DMS 273 treated with DMSO at 0.1 percent for 48 hours (cell line): ENCODE measurements around the gene EPHA4.
"Not testable (repeated sequence)": the region's sequence is repeated elsewhere in the genome, so short reads cannot be mapped to it uniquely, and the experiment has no call there.

Source experiments
- DNase-seq: peaks from one replicate; lab custom pipeline; 2025; lab: John Stamatoyannopoulos, UW

The EPHA4 gene

DNA sequence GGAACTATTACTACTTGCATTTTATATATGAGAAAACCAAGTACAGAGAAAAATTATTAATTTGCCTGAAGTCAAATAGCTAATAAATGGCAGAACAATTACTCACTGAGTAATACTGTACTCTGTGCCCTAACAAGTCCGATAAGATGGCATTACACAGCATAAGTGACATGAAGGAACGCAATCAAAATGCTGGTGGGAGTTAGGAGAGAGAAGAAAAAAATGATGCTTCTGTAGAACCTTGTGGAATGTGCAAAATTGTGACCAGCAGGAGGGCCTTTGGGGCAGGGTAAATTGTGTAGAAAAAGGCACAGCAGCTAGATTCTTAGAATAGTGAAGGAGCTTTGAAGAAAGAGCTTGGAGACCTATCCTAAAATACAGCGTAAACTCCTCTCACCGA is 32.9 kb downstream of the EPHA4 start:
- no peak for DNase-seq

DNA sequence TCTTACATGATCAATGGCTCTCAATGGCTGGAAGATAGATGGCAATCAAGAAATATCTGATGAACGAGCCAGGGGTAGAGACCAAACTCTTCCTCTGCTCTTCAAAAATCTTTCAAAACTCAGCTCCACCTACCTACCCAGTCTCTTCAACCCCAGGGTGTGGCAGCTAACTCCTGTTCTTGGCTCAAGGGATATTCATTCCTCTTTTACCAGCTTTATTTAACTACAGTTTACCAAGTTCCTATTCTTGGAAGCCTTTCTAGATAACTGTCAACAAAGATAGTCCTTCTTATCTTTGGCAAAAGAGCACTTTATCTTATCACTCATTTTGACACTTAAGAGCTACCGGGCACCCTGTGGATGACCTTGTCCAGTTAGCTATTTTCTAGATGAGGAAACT is 36.3 kb downstream of the EPHA4 start:
- no peak for DNase-seq

DNA sequence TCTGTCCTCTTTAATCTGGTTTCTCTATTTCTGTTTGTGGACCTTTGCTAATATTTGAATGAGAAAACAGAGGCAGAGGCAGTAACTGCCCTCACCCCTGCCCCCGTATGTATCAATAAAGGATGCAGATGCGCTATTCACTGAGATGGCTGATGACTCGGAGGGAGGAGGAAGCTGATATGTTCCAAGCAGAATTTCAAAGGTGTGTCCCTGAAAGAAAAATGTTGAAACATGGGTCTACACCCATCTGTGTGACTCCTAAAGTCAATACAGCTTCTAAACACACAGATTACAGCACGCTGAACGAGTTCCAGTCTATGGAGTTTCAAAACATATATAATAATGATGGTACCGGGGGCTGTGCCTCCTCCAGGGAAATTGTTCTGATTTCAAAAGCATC is 38.8 kb downstream of the EPHA4 start:
- DNase-seq = no peak

DNA sequence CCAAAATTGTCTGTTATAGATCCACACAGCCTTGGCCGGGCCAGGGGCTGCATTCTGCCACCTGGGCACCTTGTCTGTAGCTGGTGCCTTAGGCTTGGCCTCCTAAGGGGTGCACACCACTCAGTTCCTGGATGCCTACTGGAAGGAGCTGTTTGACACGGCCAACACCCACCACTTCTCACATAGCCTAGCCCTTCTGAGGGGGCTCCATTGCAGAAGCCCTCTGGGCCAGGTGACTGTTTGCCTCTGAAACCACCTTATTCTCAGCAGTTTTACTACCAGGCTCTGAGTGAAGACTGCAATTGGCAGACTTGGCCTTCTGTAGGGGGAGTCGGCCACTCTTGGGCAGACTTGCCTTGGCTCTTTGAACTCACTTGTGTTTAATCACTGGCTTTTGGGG is 39.5 kb downstream of the EPHA4 start:
- no peak for DNase-seq

DNA sequence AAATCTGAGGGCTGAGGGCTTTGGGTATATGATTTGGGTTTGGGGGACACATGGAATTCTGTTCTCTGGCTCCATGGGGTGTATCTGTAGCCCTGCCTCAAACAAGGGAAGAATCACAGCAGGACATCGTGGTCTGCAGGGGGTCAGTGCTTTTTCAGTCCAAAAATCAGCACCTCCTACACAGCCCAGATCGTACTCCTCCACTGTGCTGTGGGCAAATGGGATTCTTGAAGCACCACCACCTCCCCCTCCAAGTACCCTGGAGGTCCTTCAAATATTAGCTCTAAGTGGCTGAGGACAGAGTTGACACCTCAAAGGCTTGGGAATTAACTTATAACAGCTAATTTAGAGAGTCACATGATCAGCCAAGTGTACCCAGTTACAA is 41.5 kb downstream of the EPHA4 start:
- DNase-seq = no peak

DNA sequence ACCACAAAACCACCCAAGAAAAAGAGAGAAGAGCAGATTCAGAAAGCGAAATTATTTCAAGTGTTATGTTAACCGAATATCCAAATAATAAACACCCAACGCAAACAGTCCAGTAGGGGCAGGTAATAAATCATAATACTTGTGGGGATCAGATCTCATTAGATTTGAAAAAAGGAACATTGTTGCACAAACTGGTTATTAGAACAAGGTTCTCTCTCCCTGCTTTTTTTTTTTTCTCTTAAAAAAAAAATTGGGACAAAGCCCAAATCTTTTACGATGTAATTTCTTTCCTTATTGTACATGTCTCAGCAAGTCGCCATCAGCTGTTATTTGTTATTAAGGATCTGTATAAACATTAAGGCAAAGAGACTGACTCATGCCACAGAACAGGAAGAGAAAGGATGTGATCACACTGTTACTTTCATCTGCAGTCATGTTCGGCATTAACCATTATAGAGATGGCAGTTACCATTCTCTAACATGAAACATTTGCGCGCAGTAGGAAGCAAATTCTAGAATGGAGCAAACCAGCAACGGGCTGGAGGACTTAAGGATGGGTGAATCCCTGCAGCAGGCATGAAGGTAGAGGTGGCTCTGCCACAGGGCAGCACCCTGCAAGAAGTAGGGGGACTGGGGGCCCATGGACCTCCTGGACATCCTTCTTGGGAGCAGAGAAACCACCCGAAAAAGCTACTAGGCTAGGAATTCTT is 42.0 kb downstream of the EPHA4 start:
- DNase-seq = peak; percentile 21

DNA sequence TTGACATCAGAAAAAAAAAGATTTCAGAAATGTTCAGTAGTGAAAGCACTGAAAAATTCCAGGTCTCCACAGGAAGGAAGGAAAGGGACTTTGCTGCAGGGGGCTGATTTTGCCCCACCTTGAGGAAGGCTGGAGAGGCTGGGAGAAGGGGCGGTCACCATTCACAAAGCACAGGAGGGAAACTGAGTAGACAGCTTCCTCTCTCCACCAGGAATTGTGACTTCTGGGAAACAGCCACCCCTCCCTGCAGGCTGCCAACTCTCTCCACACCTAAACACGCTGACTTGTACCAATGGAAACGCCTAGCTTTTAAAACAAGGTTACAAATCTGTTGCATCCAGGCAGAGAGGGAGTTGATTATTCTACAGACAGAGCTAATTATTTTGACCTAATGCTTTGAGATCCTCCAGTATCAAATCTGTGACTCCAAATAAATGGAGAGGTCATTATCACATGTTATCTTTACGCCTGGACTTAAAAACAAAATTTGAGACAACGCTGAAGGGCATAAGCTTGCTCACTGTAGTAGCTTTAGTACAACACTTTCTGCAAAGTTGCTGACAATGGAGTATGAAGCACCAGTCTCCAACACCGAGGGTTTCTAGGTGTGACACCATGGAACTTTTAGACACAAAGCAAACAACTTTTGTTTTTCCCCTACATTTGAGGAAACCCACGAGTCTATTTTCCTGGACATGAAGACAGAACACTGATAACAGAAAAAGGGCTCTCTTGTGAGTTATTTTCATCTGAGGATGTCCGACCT is 42.7 kb downstream of the EPHA4 start:
- no peak for DNase-seq

DNA sequence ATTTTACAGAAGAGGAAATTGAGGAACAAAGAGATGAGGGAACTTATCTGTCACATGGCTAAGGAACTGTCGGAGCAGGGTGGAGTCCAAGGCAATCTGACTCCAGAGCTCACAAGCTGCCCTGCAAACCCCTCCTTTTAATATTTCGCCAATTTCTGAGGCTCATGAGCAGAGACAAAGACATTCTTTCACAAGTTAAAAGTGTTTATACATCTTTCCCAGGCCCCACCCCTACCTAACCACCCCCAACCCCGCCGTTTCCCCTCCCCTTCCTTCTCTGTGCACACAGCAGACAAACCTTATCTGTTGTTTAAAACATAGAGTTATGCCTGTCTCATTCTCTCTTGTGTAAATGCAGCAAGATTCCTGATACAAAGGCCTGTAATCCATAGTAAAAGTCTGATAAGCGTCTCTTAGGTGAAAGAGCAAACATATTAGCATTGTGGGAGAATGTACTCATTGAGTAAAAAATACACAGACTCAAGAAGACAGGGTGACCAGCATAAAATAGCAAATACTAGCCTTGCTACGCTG is 44.3 kb downstream of the EPHA4 start:
- DNase-seq = no peak

DNA sequence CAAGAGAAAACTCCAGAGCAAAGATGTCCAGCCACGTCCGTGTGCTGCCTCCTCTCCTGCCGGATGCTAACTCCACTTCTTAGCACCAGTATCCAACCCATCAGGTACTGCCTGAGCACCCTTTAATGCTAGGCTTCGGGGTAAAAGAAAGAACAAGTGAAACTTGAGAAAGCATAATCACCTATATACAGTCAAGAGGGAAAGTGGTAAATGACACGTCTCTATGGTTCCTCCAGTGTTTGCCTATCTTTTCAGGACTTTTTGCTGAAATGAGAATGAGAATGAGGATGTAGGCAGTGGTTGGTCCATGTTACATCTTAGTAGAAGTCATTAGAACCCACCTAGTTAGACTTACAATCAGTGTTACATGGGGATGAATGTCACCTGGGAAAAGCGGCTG is 47.9 kb downstream of the EPHA4 start:
- DNase-seq = no peak

DNA sequence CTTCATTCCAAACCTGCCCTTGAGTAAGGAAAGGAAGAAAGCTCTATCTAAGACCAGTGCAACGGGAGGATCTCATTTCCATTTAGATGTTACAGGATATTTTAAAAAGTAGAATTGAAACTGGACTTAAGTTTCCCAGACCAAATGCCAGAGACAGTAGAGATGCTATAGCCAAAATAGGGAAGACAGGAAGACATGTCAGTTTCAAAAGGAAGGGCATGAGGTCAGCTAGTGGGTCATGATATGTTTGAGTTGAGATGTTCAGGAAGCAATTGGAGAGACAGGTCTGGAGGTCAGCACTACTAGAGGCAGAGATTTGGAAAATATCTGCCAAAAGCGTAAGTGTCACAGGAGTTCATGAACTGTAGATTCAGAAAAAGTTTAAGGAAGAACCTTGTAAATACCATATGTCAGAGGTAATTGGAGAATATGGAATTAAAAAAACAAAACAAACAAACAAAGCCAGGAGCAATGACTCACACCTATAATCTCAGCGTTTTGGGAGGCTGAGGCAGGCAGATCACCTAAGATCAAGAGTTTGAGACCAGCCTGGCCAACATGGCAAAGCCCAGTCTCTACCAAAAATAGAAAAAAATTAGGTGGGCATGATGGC is 50.8 kb downstream of the EPHA4 start:
- DNase-seq = no peak

DNA sequence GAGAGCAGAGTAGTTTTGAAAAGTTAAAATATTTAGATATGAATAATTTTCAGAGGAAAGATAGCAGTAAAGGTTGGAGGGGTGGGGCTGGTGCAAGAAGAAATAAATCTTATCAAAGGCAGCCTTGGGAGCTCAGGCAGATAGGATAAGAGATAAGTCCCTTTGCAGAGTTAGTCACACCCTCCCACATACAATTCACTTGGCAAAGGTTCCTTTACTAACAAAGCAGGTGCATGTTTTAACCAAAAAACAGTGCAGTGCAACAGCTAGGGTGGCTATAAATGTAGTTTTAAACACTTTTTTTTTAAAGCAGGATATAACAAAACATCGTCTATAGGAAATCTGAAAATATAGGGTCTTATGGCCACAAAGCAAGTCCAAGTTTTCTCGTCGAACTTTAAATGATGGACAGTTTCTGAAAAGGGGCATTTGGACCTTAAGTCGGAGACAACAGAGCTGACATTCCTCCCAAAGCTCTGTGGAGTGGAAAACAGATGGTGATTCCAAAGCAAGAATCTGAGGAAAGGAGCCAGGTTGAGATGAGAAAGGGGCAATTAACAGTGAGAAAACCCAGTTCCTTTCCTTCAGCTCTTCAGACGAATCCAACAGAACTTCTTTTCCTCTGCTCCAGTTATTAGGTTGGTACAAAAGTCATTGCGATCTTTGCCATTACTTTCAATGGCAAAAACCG is 53.0 kb downstream of the EPHA4 start:
- no peak for DNase-seq

DNA sequence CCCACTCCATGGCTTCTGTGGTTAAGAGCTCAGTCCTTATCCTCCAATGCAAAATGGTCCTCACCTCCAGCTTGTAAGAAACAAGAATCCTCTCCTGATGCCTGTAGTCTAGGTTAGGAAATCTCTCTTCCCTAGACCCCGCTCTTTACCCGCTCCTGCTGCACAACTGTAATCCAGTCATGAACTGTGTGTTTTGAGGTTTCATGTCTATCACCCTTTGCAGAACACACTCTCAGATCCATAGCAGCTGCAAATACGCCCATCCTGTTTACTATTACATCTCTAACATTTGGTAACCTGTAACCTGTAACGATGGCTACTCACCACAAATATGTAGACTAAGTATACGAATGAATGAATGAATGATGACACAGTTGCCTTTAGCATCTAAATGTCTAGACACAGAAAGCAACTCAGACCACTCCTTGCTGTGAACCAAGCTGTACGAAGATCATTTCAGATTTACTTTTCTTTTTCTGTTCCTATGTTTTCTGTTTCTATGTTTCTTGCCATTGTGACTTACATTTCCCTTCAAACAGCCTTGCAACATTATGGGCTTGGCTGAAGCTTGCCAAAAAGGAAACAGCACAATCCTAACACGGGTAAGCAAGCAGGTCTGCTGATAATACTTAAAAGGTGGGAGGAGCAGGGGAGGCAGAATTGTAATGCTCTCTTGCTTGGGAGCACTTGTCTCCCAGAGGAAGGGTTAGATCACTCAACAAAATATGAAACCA is 53.7 kb downstream of the EPHA4 start:
- DNase-seq = no peak

DNA sequence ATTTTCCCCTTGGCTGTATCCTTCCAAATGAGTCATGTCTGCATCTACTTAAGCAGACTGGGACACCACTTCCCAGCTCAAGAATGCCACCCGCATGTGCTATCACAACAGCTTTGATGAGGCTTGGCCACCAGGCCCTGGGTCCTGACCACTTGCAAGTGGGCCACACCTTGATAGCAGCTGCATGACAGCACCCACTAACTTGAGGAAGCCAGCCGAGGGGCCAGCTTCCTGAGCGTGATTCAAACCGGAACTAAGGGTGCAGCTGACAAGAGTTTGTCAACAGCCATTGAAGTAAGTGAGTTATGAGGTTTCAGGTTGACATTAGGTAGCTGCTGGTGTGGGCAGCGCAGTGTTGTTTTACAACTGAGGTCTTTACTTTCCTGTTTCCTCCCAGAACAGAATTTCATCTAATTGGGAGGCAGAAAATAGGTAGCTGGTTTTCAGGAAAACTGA is 54.4 kb downstream of the EPHA4 start:
- no peak for DNase-seq

DNA sequence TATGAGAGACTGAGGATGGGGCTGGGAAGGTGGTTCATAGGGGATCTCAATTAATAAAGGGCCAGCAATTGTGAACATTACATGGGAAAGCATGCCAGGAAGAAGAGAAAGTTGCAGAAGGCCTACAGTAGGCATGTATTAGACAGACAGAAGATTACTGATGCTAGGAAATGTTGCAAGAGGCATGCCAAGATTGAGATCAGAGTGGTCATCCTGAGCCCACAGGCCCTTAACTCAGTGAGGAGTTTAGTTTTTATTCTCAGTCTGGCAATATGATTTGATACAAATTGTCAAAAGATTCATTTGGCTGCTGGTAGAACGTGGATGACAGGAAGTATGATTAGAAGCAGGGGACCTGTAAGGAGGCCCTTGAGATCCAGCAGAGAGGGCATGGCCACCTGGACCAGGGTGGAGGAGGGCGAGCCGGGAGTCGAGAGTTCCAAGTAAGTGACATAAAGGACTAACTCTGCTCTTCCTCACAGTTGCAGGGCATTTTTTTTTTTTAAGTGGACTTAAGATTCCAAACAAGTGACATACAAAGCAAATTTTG is 54.9 kb downstream of the EPHA4 start:
- no peak for DNase-seq

DNA sequence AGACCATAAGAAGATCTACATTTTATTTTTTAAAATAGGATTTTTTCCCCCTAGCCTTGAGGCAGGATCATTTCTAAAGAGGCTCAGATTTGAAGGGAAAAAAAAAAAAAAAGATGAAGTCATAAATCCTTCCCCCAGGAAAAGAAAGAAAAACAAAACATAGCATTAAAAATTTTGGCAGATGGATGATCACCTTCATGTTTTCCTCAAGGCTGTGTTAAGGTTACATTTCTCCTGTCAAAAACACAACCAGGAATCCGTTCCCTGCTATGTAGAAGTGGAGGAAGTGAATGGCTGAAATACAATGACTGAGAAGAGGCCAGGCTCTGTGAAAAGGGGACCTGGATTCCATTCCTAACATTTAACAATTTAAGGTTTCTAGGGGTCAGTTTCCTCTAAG is 56.2 kb downstream of the EPHA4 start:
- no peak for DNase-seq

DNA sequence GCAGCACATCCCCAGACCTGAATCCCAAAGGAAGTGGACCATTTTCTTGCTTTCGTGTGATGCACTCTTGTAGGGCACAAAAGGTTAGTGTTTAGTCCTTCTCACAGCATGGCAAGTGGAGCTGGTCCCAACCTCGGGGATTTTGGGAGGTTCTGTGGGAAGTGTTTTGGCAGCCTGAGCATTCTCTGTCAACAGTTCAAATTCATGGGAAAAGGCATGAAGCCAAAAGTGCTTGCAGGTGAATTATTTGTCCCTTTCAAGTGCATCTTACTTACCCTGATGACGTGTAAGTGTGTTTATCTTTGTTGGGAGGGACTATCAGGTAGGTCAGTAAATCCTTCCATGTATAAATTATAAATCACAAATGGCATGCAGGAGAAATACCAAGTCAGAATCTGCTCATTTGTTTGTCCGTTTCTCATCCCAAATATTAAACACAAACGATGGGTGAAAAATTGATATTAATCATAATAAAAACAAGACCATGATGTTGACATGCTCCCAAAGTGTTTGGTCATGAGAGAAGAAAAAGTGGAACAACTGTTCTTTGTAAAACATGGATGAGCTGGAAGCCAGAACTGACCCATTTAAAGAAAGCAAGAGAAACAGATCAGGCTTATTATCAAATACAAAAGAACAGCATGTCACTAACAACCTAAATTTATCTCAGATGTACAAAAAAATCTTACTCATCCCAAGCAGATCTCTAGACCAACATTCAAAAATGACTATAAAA is 57.6 kb downstream of the EPHA4 start:
- no peak for DNase-seq

DNA sequence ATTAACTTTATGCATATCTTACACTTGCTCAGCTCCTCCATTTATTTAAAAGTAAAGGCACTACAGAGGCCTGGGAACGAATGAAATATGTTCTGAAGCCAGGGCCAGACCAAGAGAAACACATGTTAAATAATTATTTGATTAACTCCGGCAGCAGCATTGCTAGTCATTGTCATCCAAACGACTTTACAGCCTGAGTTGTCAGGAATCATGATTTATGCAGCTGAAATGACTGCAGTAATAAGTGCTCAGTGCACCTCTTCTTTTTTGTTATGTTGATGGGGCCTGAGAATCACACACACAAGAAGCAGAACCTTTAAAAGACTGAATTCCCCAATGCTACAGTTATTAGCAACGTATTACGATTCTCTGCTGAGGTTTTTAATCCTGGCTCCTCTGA is 58.9 kb downstream of the EPHA4 start:
- no peak for DNase-seq

DNA sequence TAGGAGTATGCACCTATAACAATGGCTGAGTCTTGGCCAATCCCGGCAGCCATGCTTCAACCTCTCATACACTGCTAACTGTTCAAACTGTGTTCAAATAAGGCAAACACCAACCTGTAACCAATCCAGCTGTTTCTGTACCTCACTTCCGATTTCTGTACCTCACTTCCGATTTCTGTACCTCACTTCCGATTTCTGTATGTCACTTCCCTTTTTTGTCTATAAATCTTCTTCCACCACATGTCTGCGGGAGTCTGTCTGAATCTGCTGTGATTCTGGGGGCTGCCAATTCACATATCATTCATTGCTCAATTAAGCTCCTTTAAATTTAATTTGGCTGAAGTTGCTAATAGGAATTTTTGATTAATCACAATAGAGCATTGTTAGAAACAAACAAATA is 60.8 kb downstream of the EPHA4 start:
- not testable (repeated sequence) for DNase-seq

DNA sequence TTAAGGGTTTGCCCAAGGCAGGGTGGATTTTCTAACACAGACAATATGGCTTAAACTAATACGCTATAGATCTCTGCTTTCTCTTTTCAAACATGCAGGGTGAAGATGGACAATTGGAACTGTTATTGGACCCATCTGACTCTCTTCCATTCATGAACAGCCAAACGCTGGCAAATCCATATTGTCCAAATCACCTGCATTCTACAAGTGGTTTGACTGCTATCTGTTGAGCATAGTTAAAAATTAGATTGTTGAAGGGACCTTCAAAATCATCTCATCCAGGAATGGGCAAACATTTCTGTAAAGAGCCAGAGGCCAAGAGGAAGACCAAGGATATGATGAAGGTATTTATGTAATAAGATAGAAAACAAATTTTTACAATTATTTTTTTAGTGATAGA is 65.6 kb downstream of the EPHA4 start:
- no peak for DNase-seq

DNA sequence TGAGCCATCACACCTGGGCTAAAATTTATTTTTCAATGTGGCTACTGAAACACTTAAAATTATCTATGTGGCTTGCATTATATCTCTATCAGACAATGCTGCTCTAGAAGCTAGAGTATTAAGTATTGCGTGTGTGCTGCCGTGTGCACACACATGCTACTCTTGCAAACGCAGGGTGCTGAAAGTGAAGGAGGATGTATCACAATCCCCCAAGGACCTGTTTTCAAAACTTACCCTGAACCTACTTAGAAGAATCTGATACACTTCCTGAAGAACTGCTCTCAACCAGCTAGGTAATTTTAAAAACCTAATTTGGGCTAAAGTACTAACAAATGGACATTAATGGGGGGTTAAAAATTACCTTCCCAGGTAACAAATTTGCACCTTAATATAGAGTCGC is 66.5 kb downstream of the EPHA4 start:
- no peak for DNase-seq

DNA sequence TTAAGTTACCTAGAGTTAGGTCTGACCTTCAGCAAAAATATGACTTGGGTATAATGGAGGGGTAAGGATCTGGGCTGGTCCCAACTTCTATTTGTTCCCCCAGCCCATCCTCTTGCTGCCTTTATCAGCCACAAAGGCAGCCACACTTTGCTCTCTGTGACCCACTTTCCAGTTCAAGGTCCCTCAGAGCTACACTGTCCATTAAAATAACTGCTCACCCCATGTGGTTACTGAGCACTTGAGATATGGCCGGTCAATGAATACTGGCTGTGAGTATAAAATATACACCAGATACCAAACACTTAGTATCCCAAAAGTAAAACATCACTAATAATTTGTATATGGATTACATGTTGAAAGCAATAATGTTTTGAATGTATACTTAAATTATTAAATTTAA is 67.2 kb downstream of the EPHA4 start:
- no peak for DNase-seq
